Body of pancreas (tissue), 4 donors: ENCODE measurements around the gene ZNF544. TPM values are rescaled to one million over a fixed set of nuclear protein-coding genes. Genes with fewer than 3 reads are reported as not detected.
"Not testable (repeated sequence)": the region's sequence is repeated elsewhere in the genome, so short reads cannot be mapped to it uniquely, and the experiment has no call there.

Source experiments
- ATAC-seq: fragments of 150-250 bp; one replicate; pipeline ENCODE4 v1.9.1; 2016
- DNase-seq, 4 donors: peaks; one replicate each; pipeline ENCODE4 v3.0.0-alpha.2; 2019
- H3K27ac ChIP-seq, 4 donors: fragments of 200-600 bp; sonication (generic); 1 replicate in 3 of 4; 2 replicates in 1 of 4; pipeline versions ENCODE4 v1.5.1 to v1.6.1; 2016 to 2019; ENCODE audit warnings: mild to moderate bottlenecking in 1 of 4, mixed read lengths in 1 of 4, moderate library complexity in 1 of 4
- H3K27me3 ChIP-seq, 2 donors: fragments of 200-600 bp; sonication (generic); one replicate each; pipeline ENCODE4 v1.6.0; 2016; ENCODE audit warnings: mild to moderate bottlenecking in 1 of 2
- H3K36me3 ChIP-seq, 2 donors: fragments of 200-600 bp; sonication (generic); replicated peaks in 1 of 2; 2 replicates each; pipeline ENCODE4 v1.5.1; 2016; ENCODE audit warnings: low read depth in 2 of 2; ENCODE audit not compliant: insufficient read depth in 1 of 2
- H3K4me1 ChIP-seq: fragments of 200-600 bp; sonication (generic); one replicate; pipeline ENCODE4 v1.6.0; 2016
- H3K4me3 ChIP-seq, 2 donors: fragments of 200-600 bp; sonication (generic); 1 replicate in 1 of 2; 2 replicates in 1 of 2; pipeline ENCODE4 v1.5.1; 2016 to 2019
- H3K9me3 ChIP-seq, 3 donors: fragments of 200-600 bp; sonication (generic); 1 replicate in 2 of 3; 2 replicates in 1 of 3; pipeline ENCODE4 v1.5.1; 2016
- CTCF ChIP-seq, 7 experiments: fragments of 450-650 bp in 4 of 7; fragments of 200-600 bp in 3 of 7; sonication (generic) in 3 of 7; IDR thresholded peaks; one replicate each; pipeline ENCODE4 v1.5.1; 2016 to 2019; ENCODE audit warnings: antibody characterized with exemption in 7 of 7
- POLR2A ChIP-seq, 3 donors: fragments of 450-650 bp; IDR thresholded peaks; one replicate each; pipeline ENCODE4 v1.6.1; 2016; ENCODE audit warnings: antibody characterized with exemption in 3 of 3, mild to moderate bottlenecking in 2 of 3
- WGBS, 2 donors: methylation state at CpG; one replicate each; pipeline ENCODE4 v1.1.5; 2017; 5-methylcytosine and 5-hydroxymethylcytosine counted together
- intact Hi-C: fragments of 100-400 bp; cut with DNase I; formaldehyde crosslinking; loops from one replicate; pipeline ENCODE4 v1.15.1; 2023
- total RNA-seq, 2 donors: library from RNA; depleted of rRNA; stranded (reverse); fragments of >200 nt; gene quantifications; one replicate each; pipeline ENCODE4 v1.1.0, GENCODE V29; 2016

The ZNF544 gene
- total RNA-seq, 2 donors from 2014 or later = 9.9 to 17.1 TPM

- Histone ChIP-seq H3K27me3 (no peaks in the 10 kb centered on the region), H3K36me3 (peaks cover 6 to 11% of the 10 kb centered on the region in 2 donors), H3K4me3 (no peak overlapping the region), H3K27ac (no peak overlapping the region), H3K4me1 (peaks cover 25% of the 10 kb centered on the region), H3K9me3 (no peaks in the 10 kb centered on the region)
- ATAC-seq = no peak
- TF ChIP-seq CTCF (IDR thresholded peaks at IDR 0.05) = no peak
- TF ChIP-seq POLR2A (IDR thresholded peaks at IDR 0.05) = no peak
- intact Hi-C loops = no loop called here
- 91 to 92% methylated on average over 4 of the region's 4 CpGs for WGBS, 2 donors
- no peak for DNase-seq
These were observed 79.0 kb downstream of the ZNF544 start for GRCh38 chr19:58307736-58308135.

DNA sequence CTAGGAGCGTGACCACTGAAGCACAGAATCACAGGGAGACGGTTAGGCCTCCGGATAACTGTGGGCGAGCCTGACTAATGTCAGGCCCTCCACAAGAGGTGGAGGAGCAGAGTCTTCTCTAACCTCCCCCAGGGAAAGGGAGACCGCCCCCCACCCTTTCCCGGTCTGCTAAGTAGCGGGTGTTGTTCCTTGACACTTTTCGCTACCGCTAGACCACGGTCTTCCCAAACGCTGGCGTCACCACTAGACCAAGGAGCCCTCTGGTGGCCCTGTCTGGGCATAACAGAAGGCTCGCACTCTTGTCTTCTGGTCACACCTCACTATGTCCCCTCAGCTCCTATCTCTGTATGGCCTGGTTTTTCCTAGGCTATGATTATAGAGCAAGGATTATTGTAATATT lies 82.0 kb downstream of the ZNF544 start:
- TF ChIP-seq CTCF (IDR thresholded peaks at IDR 0.05) = peak in 5 of 7 experiments; percentile 10 to 37 (median 26)
- H3K27ac ChIP-seq, ATAC-seq, intact Hi-C loops, H3K27me3 ChIP-seq, H3K9me3 ChIP-seq, H3K4me3 ChIP-seq: not testable (repeated sequence)
- H3K36me3 ChIP-seq = peaks cover 6 to 20% of the 10 kb centered on the region in 2 donors
- WGBS, 2 donors = 69 to 72% methylated on average over 13 of the region's 13 CpGs
- peak in 2 of 4 donors; percentile 13 to 22 for DNase-seq
- H3K4me1 ChIP-seq = peaks cover 15% of the 10 kb centered on the region

- no peak overlapping the region for H3K4me3 ChIP-seq
- H3K36me3 ChIP-seq = peaks cover 6 to 20% of the 10 kb centered on the region in 2 donors
- intact Hi-C loops = no loop called here
- no peaks in the 10 kb centered on the region for H3K27me3 ChIP-seq
- H3K27ac ChIP-seq = no peak overlapping the region
- DNase-seq (no peak), ATAC-seq (no peak)
- peaks cover 8% of the 10 kb centered on the region for H3K4me1 ChIP-seq
- TF ChIP-seq POLR2A (IDR thresholded peaks at IDR 0.05) (no peak), CTCF (IDR thresholded peaks at IDR 0.05) (no peak)
- WGBS, 2 donors = 93% methylated on average over 7 of the region's 7 CpGs
- H3K9me3 ChIP-seq = no peaks in the 10 kb centered on the region
These were observed 82.7 kb downstream of the ZNF544 start for GRCh38 chr19:58311345-58311865.

Other genes starting within 250 kb of the ZNF544 start
- 10 to 100 TPM; 11.7 to 21.4 TPM for gene ZNF606, start 226.1 kb upstream of the ZNF544 start, total RNA-seq
- gene ZSCAN1, start 194.9 kb upstream of the ZNF544 start, total RNA-seq = not detected
- 1 to 10 TPM; 3.9 to 4.9 TPM for gene ZNF135, start 169.6 kb upstream of the ZNF544 start, total RNA-seq
- gene ZSCAN18, start 130.7 kb upstream of the ZNF544 start, total RNA-seq = 10 to 100 TPM; 37.4 to 43.2 TPM
- gene ZNF329, start 78.1 kb upstream of the ZNF544 start, total RNA-seq = 1 to 10 TPM; 2.6 to 4.6 TPM
- gene ZNF274, start 45.9 kb upstream of the ZNF544 start, total RNA-seq = 10 to 100 TPM; 15.6 to 31.6 TPM
- 1 to 10 TPM; 3.6 to 4.6 TPM for gene ZNF8, start 50.0 kb downstream of the ZNF544 start, total RNA-seq
- gene ERVK3-1, start 76.5 kb downstream of the ZNF544 start, total RNA-seq = 10 to 100 TPM; 39.6 to 54.2 TPM
- 1 to 10 TPM in 1 of 2 donors, under 1 TPM in 1; 0.99 to 3.1 TPM for gene ZSCAN22, start 98.1 kb downstream of the ZNF544 start, total RNA-seq
- 10 to 100 TPM in 1 of 2 donors, 1 to 10 TPM in 1; 6.2 to 11.5 TPM for gene A1BG, start 124.6 kb downstream of the ZNF544 start, total RNA-seq
- gene ZNF497, start 133.8 kb downstream of the ZNF544 start, total RNA-seq = 1 to 10 TPM; 4.6 to 4.7 TPM
- 10 to 100 TPM in 1 of 2 donors, 1 to 10 TPM in 1; 7.3 to 15.2 TPM for gene ZNF837, start 152.1 kb downstream of the ZNF544 start, total RNA-seq
- gene RPS5, start 158.4 kb downstream of the ZNF544 start, total RNA-seq = 1,000 to 10,000 TPM in 1 of 2 donors, 100 to 1,000 TPM in 1; 577 to 1,133 TPM
- gene RNF225, start 166.7 kb downstream of the ZNF544 start, total RNA-seq = not detected
- 10 to 100 TPM in 1 of 2 donors, 1 to 10 TPM in 1; 4.9 to 11.5 TPM for gene ZNF584, start 179.7 kb downstream of the ZNF544 start, total RNA-seq
- 1 to 10 TPM; 3.4 to 5.9 TPM for gene ZNF132, start 211.2 kb downstream of the ZNF544 start, total RNA-seq
- 1 to 10 TPM; 4.6 to 8.6 TPM for gene ZNF324B, start 222.7 kb downstream of the ZNF544 start, total RNA-seq
- gene ZNF324, start 238.2 kb downstream of the ZNF544 start, total RNA-seq = 10 to 100 TPM in 1 of 2 donors, 1 to 10 TPM in 1; 9.9 to 13.2 TPM
- 10 to 100 TPM in 1 of 2 donors, 1 to 10 TPM in 1; 8.2 to 10.4 TPM for gene ZNF446, start 247.4 kb downstream of the ZNF544 start, total RNA-seq